ENCODE results near the gene WASHC2A.
"Not testable (repeated sequence)": the region's sequence is repeated elsewhere in the genome, so short reads cannot be mapped to it uniquely, and the experiment has no call there.

Gene WASHC2A

GRCh38 chr10:50143512-50144174 is 75.9 kb downstream of the WASHC2A start:
- not testable (repeated sequence) for DNase-seq (ENCODE audit: low read depth in 3 of 3)

GRCh38 chr10:50145575-50145974 is 77.8 kb downstream of the WASHC2A start:
- not testable (repeated sequence) for DNase-seq (ENCODE audit: low read depth in 3 of 3)

GRCh38 chr10:50152792-50153272 is 85.1 kb downstream of the WASHC2A start:
- no peak for DNase-seq (ENCODE audit: low read depth in 3 of 3)

- DNase-seq (ENCODE audit: low read depth in 3 of 3): not testable (repeated sequence)
Measured at GRCh38 chr10:50157868-50158267, 90.1 kb downstream of the WASHC2A start.

GRCh38 chr10:50159856-50160255 is 92.1 kb downstream of the WASHC2A start:
- DNase-seq (ENCODE audit: low read depth in 3 of 3): not testable (repeated sequence)

- DNase-seq (ENCODE audit: low read depth in 3 of 3): not testable (repeated sequence)
Measured at GRCh38 chr10:50165038-50165437, 97.3 kb downstream of the WASHC2A start.

GRCh38 chr10:50167833-50168232 is 100.1 kb downstream of the WASHC2A start:
- DNase-seq (ENCODE audit: low read depth in 3 of 3): not testable (repeated sequence)

GRCh38 chr10:50169506-50169905 is 101.8 kb downstream of the WASHC2A start:
- not testable (repeated sequence) for DNase-seq (ENCODE audit: low read depth in 3 of 3)

GRCh38 chr10:50174788-50175525 is 107.2 kb downstream of the WASHC2A start:
- DNase-seq (ENCODE audit: low read depth in 3 of 3): not testable (repeated sequence)

All from stimulated activated CD4-positive, alpha-beta T cell treated with anti-CD3 and anti-CD28 coated beads, TNF-alpha, amount 100 ng/mL, for 4 hours (primary cell).